Natural killer cell (primary cell): Measurements from ENCODE around the gene CD300E. TPM values are rescaled to one million over a fixed set of nuclear protein-coding genes. Genes with fewer than 3 reads are reported as not detected.

Experiments used
- ATAC-seq, 3 donors: fragments of 150-1000 bp in 2 of 3; fragments of 200-7000 bp in 1 of 3; cut with Tn5 transposase; 1 replicate in 1 of 3; 2 replicates in 2 of 3; pipeline ENCODE4 v1.10.0; 2021; ENCODE audit warnings: mild to moderate bottlenecking in 2 of 3, moderate library complexity in 2 of 3
- DNase-seq, 2 donors: peaks; one replicate each; pipeline versions ENCODE4 v3.0.0 to v3.0.0-alpha.2; 2013 to 2021; ENCODE audit warnings: mixed read lengths in 1 of 2
- H3K27ac ChIP-seq: one replicate; pipeline ENCODE4 v1.5.1; 2013; ENCODE audit warnings: mild to moderate bottlenecking, low read length
- H3K27me3 ChIP-seq: one replicate; pipeline ENCODE4 v1.6.1; 2013; ENCODE audit warnings: low read length; ENCODE audit not compliant: control insufficient read depth, insufficient read depth
- H3K36me3 ChIP-seq: one replicate; pipeline ENCODE4 v1.6.1; 2013; ENCODE audit warnings: low read length; ENCODE audit not compliant: control insufficient read depth, insufficient read depth
- H3K4me1 ChIP-seq: one replicate; pipeline ENCODE4 v1.6.1; 2013; ENCODE audit warnings: low read length; ENCODE audit not compliant: control insufficient read depth, insufficient read depth
- H3K4me3 ChIP-seq: one replicate; pipeline ENCODE4 v1.5.1; 2013; ENCODE audit warnings: low read length
- H3K9me3 ChIP-seq: one replicate; pipeline ENCODE4 v1.6.1; 2013; ENCODE audit warnings: low read length; ENCODE audit not compliant: control insufficient read depth, insufficient read depth
- H3K27ac Mint-ChIP-seq, 2 donors: one replicate each; pipeline ENCODE4 v1.8.0; 2022; ENCODE audit warnings: mild to moderate bottlenecking in 2 of 2, mixed read lengths in 2 of 2, moderate library complexity in 1 of 2
- H3K27me3 Mint-ChIP-seq, 2 donors: one replicate each; pipeline ENCODE4 v1.8.0; 2022; ENCODE audit warnings: low read depth in 2 of 2, mixed read lengths in 2 of 2
- H3K36me3 Mint-ChIP-seq: one replicate; pipeline ENCODE4 v1.8.0; 2022; ENCODE audit warnings: mixed read lengths
- H3K4me1 Mint-ChIP-seq, 2 donors: one replicate each; pipeline ENCODE4 v1.8.0; 2022; ENCODE audit warnings: mixed read lengths in 2 of 2
- H3K4me3 Mint-ChIP-seq: one replicate; pipeline ENCODE4 v1.8.0; 2022; ENCODE audit warnings: mild to moderate bottlenecking, moderate library complexity, mixed read lengths
- H3K9me3 Mint-ChIP-seq, 2 donors: one replicate each; pipeline ENCODE4 v1.8.0; 2022; ENCODE audit warnings: mixed read lengths in 2 of 2
- WGBS: methylation state at CpG from one replicate; pipeline ENCODE4 v1.1.7; 2013; ENCODE audit warnings: missing lambda C conversion rate; ENCODE audit not compliant: insufficient coverage; 5-methylcytosine and 5-hydroxymethylcytosine counted together
- intact Hi-C: fragments of 100-400 bp; cut with micrococcal nuclease; formaldehyde crosslinking; loops from one replicate; pipeline ENCODE4 v1.14.2; 2022
- total RNA-seq, 4 donors: library from RNA; stranded (reverse); fragments of 120-200 nt in 1 of 4; gene quantifications; one replicate each; pipeline versions ENCODE4 v1.2.3 to v1.2.4, GENCODE V29; 2013 to 2022
- TF ChIP-seq, protein P1 (sequence below): fragments of 200-600 bp; IDR thresholded peaks from one replicate; pipeline ENCODE4 v1.8.0; 2022; ENCODE audit warnings: antibody characterized with exemption

CD300E gene
- total RNA-seq, 3 donors from 2014 or later (not counting 1 experiment from before 2014, with no cell fraction given) = 6.9 to 10.0 (median 8.9) TPM

DNA sequence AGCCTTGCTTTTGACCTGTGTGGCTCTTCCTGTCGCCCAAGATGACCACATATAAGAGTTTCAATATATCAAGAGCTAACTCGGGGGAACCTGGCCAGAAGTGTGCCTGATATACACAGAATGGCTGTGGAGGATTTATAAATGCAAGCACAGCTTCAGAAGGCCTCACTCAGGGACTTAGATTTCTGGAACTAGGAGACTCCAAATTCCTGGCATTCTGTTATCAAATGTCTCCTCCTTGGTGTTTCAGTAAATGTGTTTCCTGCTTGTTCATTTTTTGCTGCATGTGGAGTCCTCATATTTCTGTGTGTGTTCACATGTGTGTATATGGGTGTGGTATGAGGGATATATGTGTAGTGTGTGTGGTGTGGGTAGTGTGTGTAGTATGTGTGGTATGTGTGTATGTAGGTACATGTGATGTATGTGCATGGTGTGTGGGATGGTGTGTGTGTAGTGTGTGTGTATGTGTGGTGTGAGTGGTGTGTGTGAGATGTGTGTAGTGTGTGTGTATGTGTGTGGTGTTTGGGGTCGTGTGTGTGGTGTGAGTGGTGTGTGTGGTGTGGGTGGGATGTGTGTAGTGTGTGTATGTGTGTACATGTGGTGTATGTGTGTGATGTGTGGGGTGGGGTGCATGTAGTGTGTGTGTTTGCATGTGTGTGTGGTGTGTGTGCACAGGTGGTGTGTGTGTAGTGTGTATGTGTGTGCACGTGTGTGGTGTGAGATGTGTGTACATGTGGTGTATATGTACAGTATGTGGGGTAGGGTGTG lies 55.2 kb downstream of the CD300E start:
- DNase-seq = no peak
- Mint-ChIP-seq H3K27me3 (peaks cover 17 to 23% of the 10 kb centered on the region in 2 donors), H3K4me1 (peaks cover 5 to 19% of the 10 kb centered on the region in 2 donors), H3K4me3 (no peak overlapping the region), H3K36me3 (no peaks in the 10 kb centered on the region), H3K9me3 (no peaks in the 10 kb centered on the region), H3K27ac (no peak overlapping the region)
- Histone ChIP-seq H3K27ac (no peak overlapping the region), H3K4me3 (no peak overlapping the region), H3K27me3 (no peaks in the 10 kb centered on the region), H3K4me1 (peaks cover 16% of the 10 kb centered on the region), H3K9me3 (no peaks in the 10 kb centered on the region), H3K36me3 (no peaks in the 10 kb centered on the region)
- ATAC-seq = no peak
- intact Hi-C loops = no loop called here
- TF ChIP-seq, protein P1, sequence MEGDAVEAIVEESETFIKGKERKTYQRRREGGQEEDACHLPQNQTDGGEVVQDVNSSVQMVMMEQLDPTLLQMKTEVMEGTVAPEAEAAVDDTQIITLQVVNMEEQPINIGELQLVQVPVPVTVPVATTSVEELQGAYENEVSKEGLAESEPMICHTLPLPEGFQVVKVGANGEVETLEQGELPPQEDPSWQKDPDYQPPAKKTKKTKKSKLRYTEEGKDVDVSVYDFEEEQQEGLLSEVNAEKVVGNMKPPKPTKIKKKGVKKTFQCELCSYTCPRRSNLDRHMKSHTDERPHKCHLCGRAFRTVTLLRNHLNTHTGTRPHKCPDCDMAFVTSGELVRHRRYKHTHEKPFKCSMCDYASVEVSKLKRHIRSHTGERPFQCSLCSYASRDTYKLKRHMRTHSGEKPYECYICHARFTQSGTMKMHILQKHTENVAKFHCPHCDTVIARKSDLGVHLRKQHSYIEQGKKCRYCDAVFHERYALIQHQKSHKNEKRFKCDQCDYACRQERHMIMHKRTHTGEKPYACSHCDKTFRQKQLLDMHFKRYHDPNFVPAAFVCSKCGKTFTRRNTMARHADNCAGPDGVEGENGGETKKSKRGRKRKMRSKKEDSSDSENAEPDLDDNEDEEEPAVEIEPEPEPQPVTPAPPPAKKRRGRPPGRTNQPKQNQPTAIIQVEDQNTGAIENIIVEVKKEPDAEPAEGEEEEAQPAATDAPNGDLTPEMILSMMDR = no peak
- WGBS = 66% methylated on average over 4 of the region's 4 CpGs

GRCh38 chr17:74567397-74567796 lies 56.1 kb downstream of the CD300E start, which contains the start of gene CD300H:
Gene CD300H, minus strand, starts transcription at chr17:74567509.
- Mint-ChIP-seq H3K4me1 (peaks cover 5 to 19% of the 10 kb centered on the region in 2 donors), H3K4me3 (no peak within 1 kb of the TSS), H3K36me3 (no peaks in the 10 kb centered on the region), H3K27ac (no peak within 1 kb of the TSS), H3K9me3 (no peaks in the 10 kb centered on the region), H3K27me3 (peaks cover 17 to 24% of the 10 kb centered on the region in 2 donors)
- Histone ChIP-seq H3K9me3 (no peaks in the 10 kb centered on the region), H3K27ac (no peak within 1 kb of the TSS), H3K27me3 (no peaks in the 10 kb centered on the region), H3K4me3 (no peak within 1 kb of the TSS), H3K36me3 (no peaks in the 10 kb centered on the region), H3K4me1 (peaks cover 16% of the 10 kb centered on the region)
- intact Hi-C loops = no loop called here
- no peak for ATAC-seq
- TF ChIP-seq, protein P1 = no peak
- WGBS = 94% methylated on average over 1 of the region's 2 CpGs
- DNase-seq = no peak

DNA sequence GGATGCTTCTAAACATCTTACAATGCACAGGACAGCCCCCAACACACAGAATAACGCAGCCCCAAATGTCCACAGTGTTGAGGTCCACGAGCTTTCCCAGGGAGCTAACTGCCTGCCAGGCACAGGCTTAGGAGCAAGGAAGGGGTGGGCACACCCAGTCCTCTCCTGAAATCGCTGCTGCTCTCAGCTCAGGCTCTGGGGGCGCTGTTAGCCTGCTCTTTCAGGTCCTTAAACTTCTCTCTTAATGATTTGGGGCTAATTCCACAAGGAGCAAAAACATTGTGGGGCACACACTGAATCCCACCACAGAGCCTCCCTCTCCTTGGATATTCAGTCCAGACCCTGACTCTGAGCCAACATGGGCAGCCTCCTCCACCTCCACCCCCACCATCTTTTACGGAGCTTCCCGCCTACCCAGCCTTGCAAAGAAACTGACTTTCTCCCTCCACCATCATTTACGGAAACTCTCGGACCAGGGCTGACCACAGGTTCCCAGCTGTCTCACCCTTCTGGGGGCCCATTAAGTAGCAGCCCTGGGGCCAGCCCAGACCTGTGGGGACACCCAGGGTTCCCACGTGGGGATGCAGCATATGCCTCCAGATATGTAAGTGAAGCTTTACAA lies 57.3 kb downstream of the CD300E start:
- WGBS = 43% methylated on average over 9 of the region's 9 CpGs
- peaks cover 17 to 28% of the 10 kb centered on the region in 2 donors for H3K27me3 Mint-ChIP-seq
- DNase-seq (peak in 1 of 2 donors; percentile 52), ATAC-seq (peak in 1 of 3 donors; percentile 71)
- Histone ChIP-seq H3K27ac (no peak overlapping the region), H3K4me1 (peaks cover 16% of the 10 kb centered on the region), H3K9me3 (no peaks in the 10 kb centered on the region), H3K4me3 (no peak overlapping the region), H3K27me3 (no peaks in the 10 kb centered on the region), H3K36me3 (no peaks in the 10 kb centered on the region)
- H3K4me3 Mint-ChIP-seq = no peak overlapping the region
- H3K9me3 Mint-ChIP-seq = no peaks in the 10 kb centered on the region
- intact Hi-C loops = no loop called here
- H3K36me3 Mint-ChIP-seq = no peaks in the 10 kb centered on the region
- no peak overlapping the region for H3K27ac Mint-ChIP-seq
- TF ChIP-seq, protein P1 = peak; percentile 54
- peaks cover 5 to 19% of the 10 kb centered on the region in 2 donors for H3K4me1 Mint-ChIP-seq
